HCEC 1CT (cell line): Measurements from ENCODE around the gene RAB5B.
"Not testable (repeated sequence)": the region's sequence is repeated elsewhere in the genome, so short reads cannot be mapped to it uniquely, and the experiment has no call there.

Experiments used
- DNase-seq: peaks from one replicate; pipeline ENCODE4 v3.0.0-alpha.2; 2017

The RAB5B gene

GRCh38 chr12:55984861-55985260 lies 11.0 kb downstream of the RAB5B start:
- DNase-seq, result no peak

DNA sequence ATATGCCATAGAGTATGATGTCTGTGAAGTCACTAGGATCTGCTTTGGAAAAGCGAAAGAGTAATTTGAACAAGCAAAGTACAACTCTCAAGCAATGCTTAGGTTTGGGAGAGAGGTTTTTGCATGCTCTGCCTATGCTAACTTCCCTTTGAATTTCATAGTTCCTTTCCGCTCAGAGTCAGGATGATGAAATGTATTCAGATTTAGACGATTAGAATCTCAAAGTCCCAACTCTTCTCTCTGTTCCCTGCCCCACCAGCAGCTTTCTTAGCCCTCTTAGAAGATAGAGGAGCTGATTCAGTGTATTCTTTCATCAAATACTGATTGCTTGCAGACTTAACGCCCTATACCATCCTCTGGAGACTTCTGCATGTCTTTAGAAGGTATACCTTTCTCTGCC lies 11.5 kb downstream of the RAB5B start:
- no peak for DNase-seq

GRCh38 chr12:55985976-55986375 lies 12.1 kb downstream of the RAB5B start:
- DNase-seq, result not testable (repeated sequence)

- DNase-seq, result no peak
These were observed 17.2 kb downstream of the RAB5B start for GRCh38 chr12:55991110-55991509.

- no peak for DNase-seq
These were observed 19.5 kb downstream of the RAB5B start for GRCh38 chr12:55993230-55993853.

DNA sequence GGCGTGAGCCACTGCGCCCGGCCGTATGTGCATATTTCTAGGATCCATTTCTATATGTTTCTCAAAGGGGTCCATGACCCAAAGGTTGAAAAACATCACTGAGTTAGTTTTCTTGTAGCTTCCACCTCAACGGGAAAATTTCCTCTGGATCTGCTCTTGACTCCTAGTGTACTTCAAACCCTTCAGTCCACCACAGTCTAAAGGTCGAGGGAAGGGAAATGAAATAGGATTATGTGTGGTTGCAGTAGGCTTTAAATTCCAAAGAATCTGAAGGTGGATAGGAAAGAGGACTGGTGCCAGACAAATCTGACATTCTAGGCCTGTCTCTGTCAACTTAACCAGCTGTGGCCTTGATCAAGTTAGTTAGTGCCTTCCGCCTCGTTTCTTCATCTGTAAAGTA lies 21.5 kb downstream of the RAB5B start:
- no peak for DNase-seq

DNA sequence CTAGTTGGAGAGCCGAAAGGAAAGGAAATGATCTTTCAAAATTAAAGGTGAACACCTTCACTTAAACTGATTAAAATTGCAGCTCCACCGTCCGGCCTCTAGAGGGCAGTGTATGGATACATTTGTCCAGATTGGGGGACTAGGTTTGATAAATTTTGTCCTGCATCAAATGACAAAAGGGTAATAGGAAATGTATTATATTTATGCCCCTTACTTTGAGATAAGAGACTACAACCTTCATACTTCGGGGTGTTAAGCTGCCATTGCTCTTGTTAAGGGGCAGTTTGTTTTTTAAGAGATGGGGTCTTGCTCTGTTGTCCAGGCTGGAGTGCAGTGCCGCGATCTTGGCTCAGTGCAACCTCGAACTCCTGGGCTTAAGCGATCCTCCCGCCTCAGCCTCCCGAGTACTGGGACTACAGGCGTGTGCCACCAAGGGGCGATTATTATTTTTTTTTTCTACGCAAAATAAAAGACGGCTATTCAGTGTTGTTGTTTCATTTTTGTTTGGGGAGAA lies 22.4 kb downstream of the RAB5B start:
- peak; percentile 45 for DNase-seq

DNA sequence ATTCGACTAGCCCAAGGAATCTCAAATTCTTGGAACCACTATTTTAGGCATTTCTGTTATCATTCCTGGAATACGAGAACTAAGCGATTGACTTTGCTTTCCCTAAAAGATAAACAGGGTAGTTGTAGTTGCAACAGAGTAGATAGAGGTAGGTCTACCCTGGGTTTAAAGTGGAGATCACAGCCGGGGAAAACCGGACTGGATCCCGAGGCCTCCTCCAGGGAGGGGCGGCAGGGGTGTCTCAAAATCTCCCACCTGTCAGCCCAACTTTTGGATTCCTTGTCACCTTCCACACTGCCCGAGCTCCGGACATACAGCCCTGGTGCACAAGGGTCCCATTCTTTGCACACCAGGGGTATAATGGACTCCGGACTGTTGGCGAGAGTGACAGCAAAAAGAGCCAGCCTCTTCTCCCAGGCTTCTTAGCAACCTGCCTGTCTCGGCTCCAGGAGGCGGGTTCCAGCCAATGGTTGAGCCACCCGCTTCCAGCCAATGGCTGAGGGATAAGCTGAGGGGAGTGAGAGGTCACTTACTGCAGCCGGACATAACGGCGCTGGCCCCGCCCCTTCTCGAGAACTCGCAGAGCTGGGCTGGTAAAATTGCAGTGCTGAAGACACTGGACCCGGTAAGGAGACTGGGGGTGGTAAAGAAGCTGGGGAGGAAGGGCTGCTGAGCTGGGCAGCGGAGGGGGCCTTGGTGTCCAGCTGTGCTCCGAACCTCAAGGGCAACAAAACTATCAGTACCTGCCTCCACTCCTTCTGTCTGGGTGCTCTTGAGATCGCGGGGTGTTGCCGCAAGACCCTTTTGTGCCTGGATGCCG lies 23.0 kb downstream of the RAB5B start, which contains the start of gene SUOX:
TSS of gene SUOX (plus strand) at position 562 of the 820 bp plus-strand sequence. CDS start 4,946 bp downstream, outside the sequence.
- DNase-seq, result peak; percentile 97

- DNase-seq, result no peak
These were observed 23.6 kb downstream of the RAB5B start for GRCh38 chr12:55997535-55997859.

GRCh38 chr12:55999522-55999921 lies 25.6 kb downstream of the RAB5B start:
- not testable (repeated sequence) for DNase-seq

DNA sequence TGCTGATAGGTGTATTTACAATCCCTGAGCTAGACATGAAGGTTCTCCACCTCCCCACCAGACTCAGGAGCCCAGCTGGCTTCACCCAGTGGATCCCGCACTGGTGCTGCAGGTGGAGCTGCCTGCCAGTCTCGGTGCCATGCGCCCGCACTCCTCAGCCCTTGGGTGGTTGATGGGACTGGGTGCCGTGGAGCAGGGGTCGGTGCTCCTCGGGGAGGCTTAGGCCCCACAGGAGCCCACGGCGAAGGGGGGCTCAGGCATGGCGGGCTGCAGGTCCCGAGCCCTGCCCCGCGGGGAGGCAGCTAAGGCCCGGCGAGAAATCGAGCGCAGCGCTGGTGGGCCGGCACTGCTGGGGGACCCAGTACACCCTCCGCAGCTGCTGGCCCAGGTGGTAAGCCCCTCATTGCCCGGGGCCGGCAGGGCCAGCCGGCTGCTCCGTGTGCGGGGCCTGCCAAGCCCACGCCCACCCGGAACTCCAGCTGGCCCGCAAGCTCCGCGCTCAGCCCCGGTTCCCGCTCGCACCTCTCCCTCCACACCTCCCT lies 26.2 kb downstream of the RAB5B start:
- not testable (repeated sequence) for DNase-seq

GRCh38 chr12:56001487-56002100 lies 27.7 kb downstream of the RAB5B start:
- no peak for DNase-seq

DNA sequence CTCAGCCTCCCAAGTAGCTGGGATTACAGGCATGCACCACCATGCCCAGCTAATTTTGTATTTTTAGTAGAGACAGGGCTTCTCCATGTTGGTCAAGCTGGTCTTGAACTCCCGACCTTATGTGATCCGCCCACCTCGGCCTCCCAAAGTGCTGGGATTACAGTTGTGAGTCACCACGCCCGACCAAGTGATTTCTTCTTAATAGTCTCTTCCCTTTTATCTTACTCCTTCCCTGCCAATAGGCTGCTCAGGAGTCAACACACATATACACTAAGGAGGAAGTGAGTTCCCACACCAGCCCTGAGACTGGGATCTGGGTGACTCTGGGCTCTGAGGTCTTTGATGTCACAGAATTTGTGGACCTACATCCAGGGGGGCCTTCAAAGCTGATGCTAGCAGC lies 29.5 kb downstream of the RAB5B start:
- DNase-seq, result not testable (repeated sequence)

GRCh38 chr12:56004211-56004610 lies 30.3 kb downstream of the RAB5B start:
- DNase-seq, result no peak

DNA sequence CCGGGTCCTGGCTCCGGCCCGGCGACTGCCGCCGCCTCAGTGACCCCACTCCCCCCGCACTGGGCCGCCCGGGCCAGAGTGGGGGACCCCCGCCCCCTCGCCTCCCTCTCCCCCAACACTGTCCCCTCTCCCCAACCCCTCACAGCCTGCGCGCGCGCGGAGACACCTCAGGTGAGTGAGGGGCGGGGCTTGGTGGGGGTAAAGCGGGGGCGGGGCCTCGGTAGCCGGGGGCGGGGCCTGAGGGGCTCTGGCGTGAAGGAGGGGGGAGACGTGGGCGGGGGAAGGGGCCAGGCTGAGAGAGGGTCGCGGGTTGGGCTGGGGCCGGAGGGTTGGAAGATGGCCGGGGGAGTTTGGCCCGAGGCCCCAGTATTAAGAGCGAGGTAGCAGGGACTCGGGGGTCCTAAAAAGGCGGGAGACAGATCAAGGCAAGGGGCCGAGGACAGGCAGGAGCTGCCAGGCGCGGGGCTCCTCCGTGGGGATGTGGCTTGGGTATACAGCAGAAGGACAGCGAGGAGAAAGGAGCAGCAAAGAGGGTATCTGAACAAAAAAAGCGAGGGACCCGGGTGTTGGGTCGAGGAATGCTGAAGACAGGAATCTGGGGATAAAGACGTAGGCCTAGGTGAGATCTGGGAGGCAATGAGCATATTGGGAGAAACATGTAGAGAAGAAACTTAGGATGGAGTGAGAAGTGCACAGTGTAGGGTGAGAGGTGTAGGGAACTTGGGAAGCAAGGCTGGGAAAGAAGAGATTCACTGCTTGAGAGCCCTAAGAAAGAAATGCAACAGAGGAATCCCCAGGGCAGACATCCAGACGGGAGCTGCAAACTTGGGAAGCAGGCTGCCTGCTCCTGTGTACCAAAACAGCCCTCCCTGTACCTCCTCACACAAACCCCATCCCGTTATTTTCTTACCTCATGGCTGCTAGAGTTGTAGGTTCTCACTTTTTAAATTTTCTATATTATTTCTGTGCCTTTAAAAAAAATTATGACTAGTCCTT lies 34.0 kb downstream of the RAB5B start:
- DNase-seq, result no peak

DNA sequence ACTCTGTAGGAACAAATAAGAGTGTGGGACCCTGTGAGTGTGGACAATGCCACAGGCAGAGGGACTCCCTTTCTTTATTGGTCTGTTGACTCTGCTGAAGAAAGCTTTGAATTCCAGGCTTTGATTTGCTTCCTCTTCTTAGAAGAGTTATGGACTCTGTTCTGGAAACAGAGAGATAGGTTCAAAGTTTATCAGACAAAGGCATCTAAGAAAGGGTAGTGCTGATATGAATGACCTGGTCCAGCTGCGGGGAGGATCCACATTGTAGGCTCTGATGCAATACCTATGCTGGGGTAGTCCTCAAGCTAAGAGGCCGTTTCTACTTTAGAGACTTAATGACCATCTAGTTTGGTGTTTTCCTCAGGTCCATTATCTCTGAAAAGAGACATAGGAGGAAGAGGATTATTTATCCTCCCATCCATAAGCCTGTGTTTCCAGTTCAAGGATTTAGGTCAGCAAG lies 36.3 kb downstream of the RAB5B start:
- no peak for DNase-seq

DNA sequence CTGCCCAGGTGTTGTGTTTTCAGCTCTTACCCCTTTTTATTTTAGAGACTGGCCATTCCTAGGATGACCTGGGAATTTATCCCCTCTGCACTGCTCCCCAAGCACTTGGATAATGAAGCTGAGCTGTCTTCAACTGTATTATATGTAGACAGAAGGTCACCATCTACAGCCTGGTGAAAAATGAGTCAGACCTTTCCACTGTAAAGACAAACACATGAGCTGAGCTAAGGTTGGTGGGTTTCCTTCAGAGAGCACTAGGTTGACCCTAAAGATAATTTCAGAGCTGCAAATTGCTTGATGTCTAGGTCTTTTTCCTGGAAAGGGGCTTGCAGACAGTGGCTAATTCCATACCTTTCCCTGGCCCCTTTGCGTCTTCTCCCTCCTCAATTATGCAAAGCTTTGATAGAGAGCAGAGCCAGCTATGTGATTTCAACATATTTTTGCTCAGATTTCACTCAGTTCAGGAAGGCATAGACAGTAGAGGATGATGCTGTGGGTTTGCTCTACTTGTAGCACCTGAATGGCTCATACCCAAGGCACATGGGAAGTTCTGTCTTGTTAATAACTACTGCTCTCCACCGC lies 37.7 kb downstream of the RAB5B start:
- no peak for DNase-seq

DNA sequence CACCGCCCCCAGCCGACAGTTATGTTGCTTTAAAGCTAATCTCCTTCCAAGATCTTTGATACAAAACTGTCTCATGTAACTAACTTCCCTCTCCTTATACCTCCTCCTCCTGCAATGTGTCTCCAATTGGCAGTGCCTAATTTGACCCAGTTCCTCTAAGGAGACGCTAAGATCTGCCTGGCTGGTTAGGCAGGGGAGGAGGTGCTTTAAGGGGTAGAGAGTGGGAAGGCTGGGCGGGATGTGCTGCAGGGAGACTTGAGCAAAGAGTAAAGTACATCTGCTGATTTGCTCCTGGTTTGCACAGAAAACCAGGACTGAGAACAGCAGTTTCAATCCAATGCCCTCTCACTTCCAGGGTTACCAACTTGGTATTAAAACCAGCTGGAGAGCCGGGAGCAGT lies 39.6 kb downstream of the RAB5B start:
- no peak for DNase-seq

DNA sequence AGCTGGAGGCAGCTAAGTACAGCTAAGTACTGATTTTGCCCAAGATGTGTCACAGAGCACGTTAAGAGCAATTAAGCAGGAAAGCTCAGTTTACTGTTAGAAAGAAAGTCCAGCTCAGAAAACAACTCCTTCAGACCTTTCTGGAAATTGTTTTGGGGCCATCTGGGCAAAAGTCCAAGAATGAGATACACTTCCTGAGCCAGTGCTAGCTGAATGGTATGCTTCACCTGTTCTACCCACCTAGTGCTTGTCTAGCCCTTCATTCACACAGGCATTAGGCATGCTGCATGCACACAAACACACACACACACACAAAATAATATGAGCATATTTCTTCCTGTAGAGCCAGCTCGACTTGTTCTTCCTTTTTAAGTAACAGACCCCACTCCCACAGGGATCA lies 40.3 kb downstream of the RAB5B start:
- DNase-seq, result no peak

DNA sequence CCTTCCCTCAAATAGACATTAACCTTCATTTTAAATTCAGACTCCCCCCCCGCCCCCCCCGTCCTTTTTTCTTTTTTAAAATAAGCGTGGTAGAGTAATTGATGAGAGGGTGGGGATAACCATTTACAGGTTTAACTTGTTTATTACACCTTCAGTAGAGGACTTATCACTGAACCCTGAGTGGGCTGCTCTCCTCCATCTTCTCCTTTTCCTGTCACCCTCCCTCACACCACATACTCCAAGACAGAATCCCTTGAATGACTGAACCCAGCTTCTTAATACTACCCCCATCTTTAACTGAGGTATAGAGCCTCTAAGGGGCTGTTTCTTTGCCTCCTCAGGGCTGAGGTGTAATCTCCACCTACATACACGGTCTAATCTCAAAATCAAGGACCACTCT lies 43.3 kb downstream of the RAB5B start:
- no peak for DNase-seq

DNA sequence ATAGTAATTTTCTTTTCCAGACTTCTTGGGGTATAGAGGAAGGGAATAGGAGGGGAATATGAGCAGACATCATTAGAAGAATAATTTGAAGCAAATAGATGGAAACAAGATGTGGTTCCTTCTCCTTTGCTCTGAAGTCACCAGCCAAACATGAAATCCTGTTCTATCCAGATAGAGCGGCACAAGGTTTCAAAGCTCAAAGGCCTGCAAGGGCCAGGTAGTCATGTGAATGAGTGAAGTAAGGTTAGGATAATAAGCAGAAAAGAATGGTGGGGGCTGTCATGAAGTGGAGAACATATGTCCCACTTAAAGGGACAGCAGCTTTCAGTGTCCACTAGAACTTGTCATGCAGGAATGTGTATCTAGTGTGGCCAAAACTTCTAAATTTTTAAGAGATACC lies 44.5 kb downstream of the RAB5B start:
- DNase-seq, result no peak
